ENCODE data around the gene GIPC1. TPM values are rescaled to one million over a fixed set of nuclear protein-coding genes. Genes with fewer than 3 reads are reported as not detected.
A peak's percentile ranks its signal among the peaks of the same experiment; 100 is the strongest.

Gene GIPC1
- total RNA-seq, 1 donor from 2014 or later, result 45.5 TPM

DNA sequence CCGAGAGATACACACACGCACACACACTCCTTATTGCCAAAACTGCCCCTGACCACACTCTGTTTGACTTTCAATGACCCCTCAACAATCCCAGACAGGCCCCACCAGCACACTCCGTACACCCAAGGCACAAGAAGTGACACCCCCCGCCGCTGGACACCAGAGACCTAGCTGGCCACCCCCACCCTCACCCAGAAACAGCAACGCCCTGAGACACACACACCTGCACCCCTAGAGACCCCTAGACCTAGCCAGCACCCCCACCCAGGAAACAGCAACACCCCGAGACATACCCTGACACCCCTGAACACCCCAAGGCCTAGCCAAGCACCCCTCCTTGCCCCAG, 19.6 kb downstream of the GIPC1 start:
- DNase-seq, result no peak
- H3K9me3 ChIP-seq (replicated peaks), result no peaks in the 10 kb centered on the region
- intact Hi-C loops (cut with micrococcal nuclease), result no loop called here
- H3K36me3 ChIP-seq, result peaks cover 36% of the 10 kb centered on the region
- no peak overlapping the region for H3K4me3 ChIP-seq
- peaks cover 45% of the 10 kb centered on the region for H3K27me3 ChIP-seq (ENCODE audit: low read depth)
- no peak overlapping the region for H3K27ac ChIP-seq (replicated peaks)
- TF ChIP-seq, protein P1, sequence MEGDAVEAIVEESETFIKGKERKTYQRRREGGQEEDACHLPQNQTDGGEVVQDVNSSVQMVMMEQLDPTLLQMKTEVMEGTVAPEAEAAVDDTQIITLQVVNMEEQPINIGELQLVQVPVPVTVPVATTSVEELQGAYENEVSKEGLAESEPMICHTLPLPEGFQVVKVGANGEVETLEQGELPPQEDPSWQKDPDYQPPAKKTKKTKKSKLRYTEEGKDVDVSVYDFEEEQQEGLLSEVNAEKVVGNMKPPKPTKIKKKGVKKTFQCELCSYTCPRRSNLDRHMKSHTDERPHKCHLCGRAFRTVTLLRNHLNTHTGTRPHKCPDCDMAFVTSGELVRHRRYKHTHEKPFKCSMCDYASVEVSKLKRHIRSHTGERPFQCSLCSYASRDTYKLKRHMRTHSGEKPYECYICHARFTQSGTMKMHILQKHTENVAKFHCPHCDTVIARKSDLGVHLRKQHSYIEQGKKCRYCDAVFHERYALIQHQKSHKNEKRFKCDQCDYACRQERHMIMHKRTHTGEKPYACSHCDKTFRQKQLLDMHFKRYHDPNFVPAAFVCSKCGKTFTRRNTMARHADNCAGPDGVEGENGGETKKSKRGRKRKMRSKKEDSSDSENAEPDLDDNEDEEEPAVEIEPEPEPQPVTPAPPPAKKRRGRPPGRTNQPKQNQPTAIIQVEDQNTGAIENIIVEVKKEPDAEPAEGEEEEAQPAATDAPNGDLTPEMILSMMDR (IDR thresholded peaks at IDR 0.05; ENCODE audit: borderline replicate concordance), result no peak
- peaks cover 55% of the 10 kb centered on the region for H3K4me1 ChIP-seq

DNA sequence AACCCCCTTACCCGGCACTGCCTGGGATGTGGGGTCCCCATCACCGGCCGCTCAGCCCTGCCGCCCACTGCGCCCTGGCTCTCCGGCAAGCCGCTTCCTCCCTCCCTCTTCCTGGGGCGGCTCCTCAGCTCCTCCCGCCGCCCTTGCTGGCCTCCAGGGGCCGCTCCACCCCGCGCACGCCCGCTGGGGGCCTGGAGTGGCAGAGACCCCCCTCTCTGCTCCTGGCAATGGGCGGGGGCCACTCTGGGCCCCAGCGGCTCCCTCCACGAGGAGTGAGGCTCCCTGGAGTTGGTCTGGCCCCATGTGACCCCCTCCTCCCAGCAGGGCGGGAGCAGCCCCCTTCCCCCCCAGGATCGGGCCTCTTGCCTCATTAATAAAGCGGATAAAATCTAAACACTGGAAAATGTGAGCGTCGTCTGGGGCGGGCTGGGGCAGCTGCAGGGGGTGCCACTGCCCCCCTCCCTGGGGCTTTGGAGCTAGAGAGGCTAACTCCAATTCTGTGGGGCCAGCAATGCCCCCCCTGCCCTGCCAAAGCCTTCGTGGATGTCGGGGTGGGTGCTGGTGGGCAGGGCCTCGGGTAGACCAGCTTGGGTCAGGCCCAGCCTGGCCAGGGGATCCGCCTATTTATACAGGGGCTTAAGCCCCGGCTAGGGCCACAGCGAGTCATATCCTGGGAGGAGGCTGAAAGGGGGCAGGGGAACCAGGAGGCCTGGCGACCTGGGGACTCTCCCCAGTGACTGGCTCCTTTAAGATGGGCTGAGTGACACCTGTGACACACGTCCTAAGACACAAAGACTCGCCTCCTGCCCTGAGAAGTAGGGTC, 20.5 kb downstream of the GIPC1 start, which contains the start of gene PTGER1:
Gene PTGER1, minus strand, starts transcription at position 104 of the 823 bp plus-strand sequence. CDS start 1,034 bp downstream, outside the sequence.
- TF ChIP-seq, protein P1 (IDR thresholded peaks at IDR 0.05; ENCODE audit: borderline replicate concordance), result peak; percentile 46
- Histone ChIP-seq H3K27ac (replicated peaks) (no peak within 1 kb of the TSS), H3K9me3 (replicated peaks) (no peaks in the 10 kb centered on the region), H3K4me3 (peak within 1 kb of the TSS; percentile 54), H3K4me1 (peaks cover 55% of the 10 kb centered on the region), H3K36me3 (peaks cover 40% of the 10 kb centered on the region), H3K27me3 (ENCODE audit: low read depth) (peaks cover 45% of the 10 kb centered on the region)
- intact Hi-C loops (cut with micrococcal nuclease), result no loop called here
- no peak for DNase-seq

DNA sequence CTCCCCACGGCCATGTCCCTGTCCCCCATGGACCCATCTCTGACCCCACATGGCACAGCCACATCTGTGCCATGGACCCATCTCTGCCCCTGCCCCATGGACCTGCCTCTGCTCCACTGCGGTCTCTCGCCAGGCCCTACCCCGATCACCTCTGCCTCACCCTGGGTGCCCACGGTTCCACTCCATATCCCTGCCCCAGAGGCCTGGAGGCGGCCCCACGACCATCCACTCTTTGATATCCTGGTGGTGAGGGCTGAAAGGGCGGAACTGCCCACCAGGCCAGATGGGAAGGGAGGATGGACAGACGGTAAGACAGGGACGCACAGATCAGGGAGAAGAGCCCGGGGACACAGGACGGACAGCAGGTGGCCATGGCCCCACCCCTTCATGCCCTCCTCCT, 21.1 kb downstream of the GIPC1 start:
- peaks cover 45% of the 10 kb centered on the region for H3K27me3 ChIP-seq (ENCODE audit: low read depth)
- no peak for DNase-seq
- peaks cover 55% of the 10 kb centered on the region for H3K4me1 ChIP-seq
- H3K9me3 ChIP-seq (replicated peaks), result no peaks in the 10 kb centered on the region
- intact Hi-C loops (cut with micrococcal nuclease), result no loop called here
- peak overlapping the region; percentile 17 for H3K4me3 ChIP-seq
- TF ChIP-seq, protein P1 (IDR thresholded peaks at IDR 0.05; ENCODE audit: borderline replicate concordance), result no peak
- H3K27ac ChIP-seq (replicated peaks), result no peak overlapping the region
- H3K36me3 ChIP-seq, result peaks cover 40% of the 10 kb centered on the region

DNA sequence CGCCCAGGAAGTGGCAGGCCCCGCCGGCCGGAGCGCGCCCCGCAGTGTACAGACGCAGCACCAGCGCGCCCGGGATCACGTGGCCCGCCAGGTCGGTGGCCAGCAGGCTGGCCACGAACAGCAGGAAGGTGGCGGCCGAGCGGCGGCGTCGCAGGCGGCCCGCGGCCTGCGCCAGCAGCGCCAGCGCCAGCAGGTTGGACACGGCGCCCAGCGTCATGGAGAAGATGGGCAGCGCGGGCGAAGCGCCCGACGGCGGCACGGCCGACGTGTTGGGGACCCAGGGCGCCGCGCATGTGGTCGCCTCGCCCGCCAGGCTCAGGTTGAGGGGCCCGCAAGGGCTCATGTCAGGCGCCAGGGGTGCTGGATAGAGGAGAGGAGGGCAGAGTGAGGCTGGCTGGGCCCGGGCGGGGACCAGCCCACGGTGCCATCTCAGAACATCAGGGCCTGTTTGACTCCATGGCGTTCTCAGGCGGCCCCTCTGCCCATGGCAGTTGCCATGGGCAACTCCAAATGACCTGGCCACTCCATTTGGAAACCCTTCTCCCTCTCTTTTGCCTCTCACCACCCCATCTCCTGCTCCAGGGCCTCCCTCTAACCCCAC, 21.8 kb downstream of the GIPC1 start:
- Histone ChIP-seq H3K4me1 (peaks cover 55% of the 10 kb centered on the region), H3K27ac (replicated peaks) (no peak overlapping the region), H3K9me3 (replicated peaks) (no peaks in the 10 kb centered on the region), H3K27me3 (ENCODE audit: low read depth) (peaks cover 45% of the 10 kb centered on the region), H3K4me3 (peak overlapping the region; percentile 54), H3K36me3 (peaks cover 41% of the 10 kb centered on the region)
- TF ChIP-seq, protein P1 (IDR thresholded peaks at IDR 0.05; ENCODE audit: borderline replicate concordance), result no peak
- no peak for DNase-seq
- intact Hi-C loops (cut with micrococcal nuclease), result no loop called here

DNA sequence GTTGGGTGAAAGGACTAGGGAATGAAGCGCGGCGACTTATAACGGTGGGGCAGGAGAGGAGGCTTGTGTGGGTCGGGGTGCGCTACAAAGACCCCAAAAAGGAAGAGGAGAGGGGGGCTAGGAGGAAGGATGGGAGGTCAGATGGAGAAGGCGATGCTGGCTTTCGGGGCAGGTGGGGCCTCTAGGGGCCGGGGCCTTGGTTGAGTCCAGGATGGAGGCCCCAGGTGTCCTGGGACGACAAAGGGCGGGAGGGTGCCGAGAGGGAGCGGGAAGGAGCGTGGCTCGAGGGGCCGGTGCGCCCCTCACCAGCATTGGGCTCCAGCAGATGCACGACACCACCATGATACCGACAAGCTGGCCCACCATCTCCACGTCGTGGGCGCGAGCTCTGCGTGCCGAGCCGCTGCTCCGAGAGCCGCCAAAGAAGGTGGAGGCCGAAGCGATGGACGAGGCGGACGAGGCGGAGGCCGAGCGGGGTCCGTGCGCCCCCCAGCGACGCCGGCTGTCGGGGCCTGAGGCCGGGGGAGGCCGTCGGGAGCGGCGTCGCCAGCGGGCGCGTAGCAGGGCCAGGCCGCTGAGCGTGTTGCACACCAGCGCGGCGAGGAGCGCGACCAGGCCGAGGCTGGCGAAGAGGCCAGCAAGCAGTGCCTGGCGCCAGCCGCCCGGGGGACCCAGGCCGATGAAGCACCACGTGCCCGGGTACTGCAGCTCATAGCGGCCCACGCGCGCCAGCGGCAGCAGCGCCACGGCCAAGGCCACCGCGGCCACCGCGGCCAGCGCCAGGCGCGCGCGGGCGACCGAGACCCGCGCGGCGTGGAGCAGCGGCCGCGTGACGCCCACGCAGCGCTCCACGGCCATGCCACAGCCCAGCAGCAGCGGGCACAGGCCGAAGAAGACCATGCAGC, 22.6 kb downstream of the GIPC1 start:
- peaks cover 41% of the 10 kb centered on the region for H3K36me3 ChIP-seq
- H3K9me3 ChIP-seq (replicated peaks), result no peaks in the 10 kb centered on the region
- peak overlapping the region; percentile 54 for H3K4me3 ChIP-seq
- peaks cover 45% of the 10 kb centered on the region for H3K27me3 ChIP-seq (ENCODE audit: low read depth)
- H3K27ac ChIP-seq (replicated peaks), result no peak overlapping the region
- TF ChIP-seq, protein P1 (IDR thresholded peaks at IDR 0.05; ENCODE audit: borderline replicate concordance), result no peak
- intact Hi-C loops (cut with micrococcal nuclease), result no loop called here
- H3K4me1 ChIP-seq, result peaks cover 55% of the 10 kb centered on the region
- DNase-seq, result no peak

Data from left ventricle myocardium inferior (tissue), 1 donor.